AG09309 (cell line): ENCODE results near the gene MCU.
"Not testable (repeated sequence)": the region's sequence is repeated elsewhere in the genome, so short reads cannot be mapped to it uniquely, and the experiment has no call there.

Source experiments
- DNase-seq: peaks from one replicate; pipeline ENCODE4 v3.0.0-alpha.2; 2010; ENCODE audit warnings: low read depth
- H3K4me3 ChIP-seq: 2 replicates; pipeline ENCODE4 v1.5.1; 2011; ENCODE audit warnings: mild to moderate bottlenecking, low read depth, low read length, moderate library complexity; ENCODE audit not compliant: control insufficient read depth
- CTCF ChIP-seq: IDR thresholded peaks from 2 replicates; pipeline ENCODE4 v1.5.1; 2011; ENCODE audit warnings: mild to moderate bottlenecking, low read depth, low read length, inconsistent platforms; ENCODE audit not compliant: insufficient read depth, control insufficient read depth; ENCODE audit errors: missing control alignments

The MCU gene

GRCh38 chr10:72685264-72685921 lies 6.5 kb upstream of the MCU start:
- no peak for TF ChIP-seq CTCF
- no peak for DNase-seq
- H3K4me3 ChIP-seq, result no peak overlapping the region

GRCh38 chr10:72686430-72686829 lies 5.5 kb upstream of the MCU start:
- H3K4me3 ChIP-seq, DNase-seq: not testable (repeated sequence)

- DNase-seq, result no peak
- TF ChIP-seq CTCF, result no peak
- H3K4me3 ChIP-seq, result no peak overlapping the region
Observed at GRCh38 chr10:72687035-72687434, 4.9 kb upstream of the MCU start.

GRCh38 chr10:72688208-72688651 lies 3.7 kb upstream of the MCU start:
- no peak overlapping the region for H3K4me3 ChIP-seq
- DNase-seq, result no peak
- TF ChIP-seq CTCF, result no peak

GRCh38 chr10:72689660-72690059 lies 2.3 kb upstream of the MCU start:
- no peak overlapping the region for H3K4me3 ChIP-seq
- DNase-seq, result no peak
- TF ChIP-seq CTCF, result no peak

- TF ChIP-seq CTCF, result no peak
- H3K4me3 ChIP-seq, result no peak overlapping the region
- no peak for DNase-seq
Observed at GRCh38 chr10:72690071-72690755, 1.7 kb upstream of the MCU start.

GRCh38 chr10:72691470-72691862 lies 477 bp upstream of the MCU start:
- no peak for TF ChIP-seq CTCF
- H3K4me3 ChIP-seq, result peak overlapping the region; percentile 10; the same call in 1 of the 2 replicates
- DNase-seq, result no peak
